Neural crest cell (in vitro differentiated cells): ENCODE measurements around the gene ARPIN. TPM values are rescaled to one million over a fixed set of nuclear protein-coding genes. Genes with fewer than 3 reads are reported as not detected.

Source experiments
- DNase-seq: peaks from one replicate; pipeline ENCODE4 v3.0.0; 2021; ENCODE audit warnings: low read depth, mixed read lengths, low spot score
- H3K27ac Mint-ChIP-seq: one replicate; pipeline ENCODE4 v1.8.0; 2021; ENCODE audit warnings: mild to moderate bottlenecking, mixed read lengths; ENCODE audit not compliant: unreplicated experiment
- H3K27me3 Mint-ChIP-seq: 2 replicates; pipeline ENCODE4 v1.8.0; 2021; ENCODE audit warnings: low read depth, mild to moderate bottlenecking, mixed read lengths
- H3K36me3 Mint-ChIP-seq: 2 replicates; pipeline ENCODE4 v1.8.0; 2021; ENCODE audit warnings: low read depth, mild to moderate bottlenecking, mixed read lengths
- H3K4me1 Mint-ChIP-seq: 2 replicates; pipeline ENCODE4 v1.8.0; 2021; ENCODE audit warnings: mixed read lengths
- H3K4me3 Mint-ChIP-seq: one replicate; pipeline ENCODE4 v1.8.0; 2021; ENCODE audit warnings: mild to moderate bottlenecking, mixed read lengths
- H3K9me3 Mint-ChIP-seq: 2 replicates; pipeline ENCODE4 v1.8.0; 2021; ENCODE audit warnings: mixed read lengths
- CTCF ChIP-seq: fragments of 200-600 bp; sonication (generic); conservative IDR thresholded peaks from 2 replicates; pipeline ENCODE4 v1.5.0; 2021; ENCODE audit warnings: antibody characterized with exemption, mild to moderate bottlenecking
- total RNA-seq: library from RNA; stranded (reverse); gene quantifications from 2 replicates; pipeline ENCODE4 v1.2.1, GENCODE V29; 2021

Gene ARPIN
- total RNA-seq, 1 donor from 2014 or later = 26.0 TPM

GRCh38 chr15:89880727-89881126 is 32.0 kb downstream of the ARPIN start:
- H3K27me3 Mint-ChIP-seq = no peaks in the 10 kb centered on the region
- H3K4me1 Mint-ChIP-seq = no peaks in the 10 kb centered on the region
- H3K9me3 Mint-ChIP-seq = no peaks in the 10 kb centered on the region
- H3K27ac Mint-ChIP-seq = no peak overlapping the region
- H3K4me3 Mint-ChIP-seq = no peak overlapping the region
- TF ChIP-seq CTCF = no peak
- no peak for DNase-seq
- H3K36me3 Mint-ChIP-seq = no peaks in the 10 kb centered on the region

- Mint-ChIP-seq H3K4me1 (no peaks in the 10 kb centered on the region), H3K27me3 (no peaks in the 10 kb centered on the region), H3K27ac (no peak overlapping the region), H3K36me3 (no peaks in the 10 kb centered on the region), H3K9me3 (no peaks in the 10 kb centered on the region), H3K4me3 (no peak overlapping the region)
- DNase-seq = no peak
- no peak for TF ChIP-seq CTCF
Measured at GRCh38 chr15:89878323-89878722, 34.4 kb downstream of the ARPIN start.

- no peak for DNase-seq
- no peaks in the 10 kb centered on the region for H3K36me3 Mint-ChIP-seq
- TF ChIP-seq CTCF = no peak
Measured at GRCh38 chr15:89877083-89877425, 35.7 kb downstream of the ARPIN start.

GRCh38 chr15:89876396-89877082 is 36.2 kb downstream of the ARPIN start:
- no peaks in the 10 kb centered on the region for H3K36me3 Mint-ChIP-seq
- DNase-seq = no peak
- no peaks in the 10 kb centered on the region for H3K27me3 Mint-ChIP-seq
- H3K9me3 Mint-ChIP-seq = no peaks in the 10 kb centered on the region
- no peaks in the 10 kb centered on the region for H3K4me1 Mint-ChIP-seq
- no peak overlapping the region for H3K4me3 Mint-ChIP-seq
- TF ChIP-seq CTCF = no peak
- H3K27ac Mint-ChIP-seq = no peak overlapping the region

More at GRCh38 chr15:89877083-89877425, 35.7 kb downstream of the ARPIN start:
- no peaks in the 10 kb centered on the region for H3K9me3 Mint-ChIP-seq
- no peaks in the 10 kb centered on the region for H3K27me3 Mint-ChIP-seq
- H3K27ac Mint-ChIP-seq = no peak overlapping the region
- H3K4me1 Mint-ChIP-seq = no peaks in the 10 kb centered on the region
- H3K4me3 Mint-ChIP-seq = no peak overlapping the region

GRCh38 chr15:89875741-89876140 is 37.0 kb downstream of the ARPIN start:
- TF ChIP-seq CTCF = no peak
- H3K27me3 Mint-ChIP-seq = no peaks in the 10 kb centered on the region
- H3K4me1 Mint-ChIP-seq = no peaks in the 10 kb centered on the region
- peaks cover under 1% of the 10 kb centered on the region for H3K36me3 Mint-ChIP-seq
- H3K9me3 Mint-ChIP-seq = no peaks in the 10 kb centered on the region
- H3K4me3 Mint-ChIP-seq = no peak overlapping the region
- no peak overlapping the region for H3K27ac Mint-ChIP-seq
- DNase-seq = no peak
